Measurements from ENCODE around the gene MAP7. TPM values are rescaled to one million over a fixed set of nuclear protein-coding genes. Genes with fewer than 3 reads are reported as not detected.
"Not testable (repeated sequence)": the region's sequence is repeated elsewhere in the genome, so short reads cannot be mapped to it uniquely, and the experiment has no call there.

The MAP7 gene
- total RNA-seq, 1 experiment from 2014 or later, result 60.7 TPM

DNA sequence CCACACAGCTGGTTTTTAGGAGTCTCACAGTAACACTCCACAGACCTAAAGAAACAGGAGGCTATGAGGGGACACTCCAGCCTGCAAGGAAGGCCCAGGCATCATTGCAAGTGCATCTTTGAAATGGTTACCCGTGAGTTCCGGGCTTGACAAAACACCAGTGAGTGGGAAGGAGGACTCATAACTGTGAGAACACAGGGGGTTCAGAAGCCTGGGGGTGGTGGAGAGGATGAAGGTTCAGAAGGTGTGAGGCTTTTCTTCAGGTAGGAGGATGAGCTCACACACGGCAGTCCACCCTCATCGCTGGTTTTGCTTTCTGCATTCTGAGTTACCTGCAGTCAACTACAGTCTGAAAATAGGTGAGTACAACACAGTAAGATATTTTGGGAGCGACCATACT is 39.9 kb downstream of the MAP7 start:
- DNase-seq (ENCODE audit: extremely low read depth, low read depth), result no peak

DNA sequence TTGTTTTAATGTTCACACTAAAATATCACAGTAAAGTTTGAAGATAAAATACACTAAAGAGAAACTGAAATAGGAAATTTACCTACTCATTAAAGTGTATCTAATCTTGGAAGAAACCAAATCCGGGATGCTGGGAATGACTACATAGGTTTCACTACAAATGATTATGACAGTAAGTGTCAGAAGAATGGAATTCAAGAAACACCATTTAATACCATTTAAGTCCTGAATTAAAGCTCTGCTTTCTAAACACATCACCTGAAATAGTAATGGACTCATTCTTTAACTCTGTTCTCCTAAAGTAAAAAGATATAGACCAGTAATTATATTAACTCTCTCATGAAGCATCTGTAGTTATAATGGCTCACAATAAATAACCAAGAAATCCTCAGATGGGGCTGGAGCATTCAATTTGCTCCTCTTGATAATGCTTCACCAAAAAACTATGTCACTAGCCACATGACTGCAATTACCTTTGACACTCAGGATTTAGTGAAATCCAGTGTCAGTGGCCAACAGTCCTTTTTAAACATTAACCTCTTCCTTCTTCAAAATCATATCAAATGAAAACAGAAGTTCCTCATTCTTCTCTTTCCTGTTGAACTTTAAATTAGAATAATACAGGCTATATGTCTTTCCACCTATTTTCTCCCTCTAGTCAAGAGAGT is 41.4 kb downstream of the MAP7 start:
- no peak for DNase-seq (ENCODE audit: extremely low read depth, low read depth)

DNA sequence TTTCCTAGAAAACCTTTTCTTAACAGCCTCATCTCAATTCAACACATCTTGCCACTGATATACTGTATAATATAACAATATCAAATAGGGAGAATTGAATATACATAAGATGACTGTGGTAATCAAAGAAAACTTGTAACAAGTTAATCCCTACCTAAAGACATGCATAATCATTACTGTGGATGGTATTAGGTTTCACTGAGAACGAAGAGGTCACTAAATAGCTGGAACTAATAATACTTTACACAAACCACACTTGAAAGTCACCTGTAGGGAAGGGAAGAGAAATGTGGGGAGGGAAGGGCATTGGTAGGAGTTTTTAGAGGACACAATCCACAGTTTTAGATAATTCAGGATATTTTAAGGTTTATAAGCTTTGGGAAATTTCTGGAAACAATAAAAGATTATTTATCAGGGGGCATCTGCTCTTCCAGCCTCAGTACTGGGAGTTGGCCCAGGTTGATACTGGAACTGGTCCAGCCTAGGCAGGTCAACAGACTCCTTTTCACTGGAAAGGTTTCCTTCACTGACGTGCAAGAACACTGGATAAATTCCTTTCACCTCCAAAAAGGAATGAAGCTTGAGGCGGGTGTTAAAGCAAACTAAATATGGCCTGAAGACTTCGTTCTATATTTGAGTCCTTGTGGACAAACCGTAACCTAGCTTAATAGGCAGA is 44.0 kb downstream of the MAP7 start:
- no peak for DNase-seq (ENCODE audit: extremely low read depth, low read depth)

DNA sequence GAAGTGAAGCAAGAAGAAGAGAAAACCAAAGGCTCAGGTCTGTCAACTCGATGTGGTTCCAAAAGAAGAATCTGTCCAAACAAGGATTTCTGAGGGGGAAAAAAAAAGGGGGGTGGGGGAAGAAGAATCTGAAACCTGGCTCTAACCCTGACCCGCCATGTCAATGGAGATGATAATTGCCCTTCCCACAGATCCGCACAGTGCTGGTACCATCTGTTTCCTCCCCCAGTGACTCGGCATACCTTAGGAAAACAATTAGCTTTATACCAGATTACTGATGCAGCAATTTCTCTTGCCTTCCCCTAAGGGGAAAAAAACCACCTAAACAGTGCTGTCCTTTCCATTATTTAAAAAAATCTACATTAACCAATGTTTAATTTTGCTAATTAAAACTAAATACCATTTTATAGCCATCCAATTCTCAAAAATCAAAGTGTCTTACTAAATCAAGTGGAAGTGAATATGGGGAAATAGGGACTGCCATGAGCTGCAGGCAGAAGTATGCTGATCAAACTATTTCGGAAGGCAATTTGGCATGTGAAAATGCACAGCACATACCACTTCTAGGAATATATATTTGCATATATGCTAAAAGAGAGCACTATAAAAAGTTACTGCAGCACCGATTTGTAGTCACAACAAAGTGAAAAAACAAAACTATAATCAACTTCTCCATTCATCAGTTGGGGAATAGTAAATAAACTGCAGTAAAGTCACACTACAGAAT is 46.8 kb downstream of the MAP7 start:
- no peak for DNase-seq (ENCODE audit: extremely low read depth, low read depth)

DNA sequence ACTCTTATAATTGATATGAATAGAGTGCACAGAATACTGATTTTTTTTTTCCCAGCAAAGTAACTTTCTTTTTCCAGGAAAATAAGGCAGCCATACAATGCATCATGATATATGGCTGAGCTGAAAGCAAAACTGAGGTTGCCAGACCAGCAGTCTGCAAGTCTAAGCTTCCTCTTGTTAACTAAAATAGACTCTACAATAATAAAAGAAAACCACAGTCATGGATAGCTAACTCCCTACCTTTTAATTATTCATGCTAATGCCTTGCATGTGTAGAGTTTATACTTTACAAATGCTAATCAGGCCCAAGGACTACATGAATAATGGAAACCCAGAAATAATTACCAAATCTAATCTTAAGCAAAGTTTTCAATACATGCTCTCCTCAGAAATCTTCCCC is 47.4 kb downstream of the MAP7 start:
- no peak for DNase-seq (ENCODE audit: extremely low read depth, low read depth)

DNA sequence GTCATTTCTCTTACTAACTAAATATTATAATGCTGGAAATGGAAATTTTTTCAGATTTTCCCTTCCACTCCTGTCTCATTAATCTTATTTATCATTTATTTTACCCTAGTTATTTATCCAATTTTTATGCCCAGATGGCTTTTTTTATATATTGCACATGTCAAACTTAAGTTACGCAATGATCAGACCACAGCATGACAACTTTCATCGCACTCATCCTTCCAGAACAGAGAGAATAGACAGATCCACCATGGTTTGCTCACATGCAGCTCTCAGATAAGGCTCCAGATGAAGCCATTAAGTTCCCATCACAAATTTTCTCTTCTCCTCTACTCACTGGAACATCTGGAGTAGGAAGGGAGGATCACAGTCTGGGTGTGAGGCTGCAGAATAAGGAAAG is 48.7 kb downstream of the MAP7 start:
- no peak for DNase-seq (ENCODE audit: extremely low read depth, low read depth)

DNA sequence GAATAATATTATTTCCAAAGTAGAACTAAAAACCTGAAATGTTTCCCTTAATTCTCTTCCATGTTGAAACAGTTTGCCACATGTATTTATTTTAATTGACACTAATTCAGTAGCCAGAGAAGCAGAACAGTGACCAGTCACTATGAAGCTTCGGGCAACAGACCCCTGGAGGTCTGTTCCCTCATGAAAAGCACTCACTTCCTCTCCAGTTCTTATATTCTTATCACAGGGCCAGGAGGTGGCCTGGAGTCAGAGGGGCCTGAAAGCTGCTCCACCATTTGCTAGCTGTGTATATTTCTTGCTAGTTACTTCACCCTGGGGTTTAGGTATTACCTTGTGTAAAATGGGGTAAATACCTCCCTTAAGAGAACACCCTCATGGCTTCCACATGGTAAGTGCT is 49.1 kb downstream of the MAP7 start:
- no peak for DNase-seq (ENCODE audit: extremely low read depth, low read depth)

DNA sequence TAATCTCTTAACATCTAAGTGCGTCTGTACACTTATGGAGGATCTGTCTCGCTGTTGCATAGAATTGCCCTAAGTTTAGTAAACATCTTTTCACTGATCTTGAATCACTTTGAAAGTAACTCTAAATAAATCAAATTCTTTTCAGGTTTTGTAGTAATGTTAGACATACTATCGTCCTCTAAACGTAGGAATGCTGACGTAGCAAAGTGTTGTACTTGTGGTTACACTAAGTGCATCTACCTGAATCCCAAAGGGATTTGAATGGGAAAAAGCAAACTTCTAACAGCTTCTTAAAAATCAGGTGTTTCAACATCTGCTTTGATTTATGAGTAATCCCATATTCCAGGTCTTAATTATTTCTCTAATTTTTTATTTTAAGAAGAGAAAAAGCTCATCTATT is 49.8 kb downstream of the MAP7 start:
- no peak for DNase-seq (ENCODE audit: extremely low read depth, low read depth)

DNA sequence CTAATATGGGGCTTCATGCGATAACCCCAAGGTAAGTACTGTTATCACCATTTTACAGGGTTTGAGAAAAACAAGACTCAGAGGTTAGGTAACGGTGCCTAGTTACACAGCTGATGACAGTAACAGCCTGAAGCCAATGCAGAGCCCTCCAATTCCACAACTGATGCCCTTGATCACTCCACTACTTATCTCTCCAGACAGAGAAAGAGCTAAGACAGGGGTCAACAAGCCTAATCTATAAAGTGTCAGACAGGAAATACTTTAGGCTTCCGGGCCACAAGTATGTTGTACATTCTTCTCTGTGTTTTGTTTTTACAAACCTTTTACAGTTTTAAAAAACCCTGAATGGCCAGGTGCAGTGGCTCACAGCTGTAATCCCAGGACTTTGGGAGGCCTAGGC is 50.9 kb downstream of the MAP7 start:
- DNase-seq (ENCODE audit: extremely low read depth, low read depth), result no peak

DNA sequence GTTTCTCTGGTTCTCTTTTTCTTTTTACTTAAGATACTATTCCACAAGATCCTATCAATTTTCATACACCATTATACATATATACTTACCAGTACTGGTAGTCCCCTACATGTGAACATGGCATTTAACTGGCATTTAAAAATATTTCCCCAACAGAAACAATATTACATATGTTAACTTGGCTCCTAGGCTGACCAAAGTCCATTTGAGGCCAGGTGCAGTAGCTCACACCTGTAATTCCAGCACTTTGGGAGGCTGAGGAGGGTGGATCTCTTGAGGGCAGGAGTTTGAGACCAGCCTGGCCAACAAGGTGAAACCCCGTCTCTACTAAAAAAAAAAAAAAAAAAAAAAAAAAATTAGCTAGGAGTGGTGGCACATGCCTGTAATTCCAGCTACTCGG is 53.8 kb downstream of the MAP7 start:
- not testable (repeated sequence) for DNase-seq (ENCODE audit: extremely low read depth, low read depth)

DNA sequence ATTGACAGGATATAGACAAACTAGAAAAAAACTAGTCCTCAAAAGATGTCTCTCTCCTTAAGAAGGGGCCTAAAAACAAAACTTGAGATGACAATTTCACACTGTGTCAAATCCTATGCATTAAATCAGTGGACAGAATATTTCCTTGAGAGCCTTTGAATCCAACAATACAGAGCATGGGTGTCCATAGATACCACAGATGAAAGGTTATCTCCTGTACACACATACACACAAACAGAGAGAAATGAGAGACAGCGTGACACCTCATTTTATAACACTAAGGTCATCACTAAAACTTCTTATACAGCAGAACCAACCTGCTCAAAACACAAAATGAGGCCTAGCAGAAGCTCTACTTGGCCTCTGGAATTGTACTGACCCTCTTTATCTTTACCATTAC is 55.5 kb downstream of the MAP7 start:
- no peak for DNase-seq (ENCODE audit: extremely low read depth, low read depth)

DNA sequence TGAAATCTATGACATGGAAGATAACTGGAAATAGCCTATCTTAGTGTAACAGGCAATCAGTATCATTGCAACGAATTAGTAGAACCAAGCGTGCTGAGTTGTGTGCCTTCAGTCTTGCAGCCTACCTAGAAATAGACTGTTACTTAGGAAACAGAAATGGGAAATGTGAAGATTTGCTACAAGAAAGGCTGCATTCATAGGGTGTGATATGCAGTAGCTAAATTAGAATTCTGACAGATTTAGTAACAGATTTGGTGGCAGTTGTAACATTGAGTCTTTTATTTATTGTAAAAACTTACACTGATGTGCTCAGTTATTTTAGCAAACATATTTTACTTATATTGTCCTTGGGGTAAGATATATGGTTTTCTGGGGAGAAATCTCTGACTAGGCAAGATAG is 56.2 kb downstream of the MAP7 start:
- no peak for DNase-seq (ENCODE audit: extremely low read depth, low read depth)

DNA sequence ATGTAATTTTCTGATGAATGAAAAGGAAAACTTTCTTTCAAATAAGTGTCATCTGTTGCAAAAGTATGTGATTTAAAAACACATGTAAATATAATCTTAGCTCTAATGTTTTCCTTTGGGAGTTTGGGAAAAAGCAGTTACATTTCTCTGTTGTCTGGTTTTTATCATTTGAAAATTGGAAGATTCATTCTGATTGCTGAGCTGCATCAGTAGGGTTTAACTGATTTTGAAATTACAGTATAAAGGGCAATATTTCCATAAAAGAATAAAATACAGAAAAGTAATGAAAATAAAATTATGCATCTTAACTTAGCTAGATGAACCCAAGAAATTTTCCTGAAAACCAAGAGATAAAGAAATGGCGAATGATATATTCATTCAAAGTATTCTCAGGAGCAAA is 57.8 kb downstream of the MAP7 start:
- DNase-seq (ENCODE audit: extremely low read depth, low read depth), result no peak

DNA sequence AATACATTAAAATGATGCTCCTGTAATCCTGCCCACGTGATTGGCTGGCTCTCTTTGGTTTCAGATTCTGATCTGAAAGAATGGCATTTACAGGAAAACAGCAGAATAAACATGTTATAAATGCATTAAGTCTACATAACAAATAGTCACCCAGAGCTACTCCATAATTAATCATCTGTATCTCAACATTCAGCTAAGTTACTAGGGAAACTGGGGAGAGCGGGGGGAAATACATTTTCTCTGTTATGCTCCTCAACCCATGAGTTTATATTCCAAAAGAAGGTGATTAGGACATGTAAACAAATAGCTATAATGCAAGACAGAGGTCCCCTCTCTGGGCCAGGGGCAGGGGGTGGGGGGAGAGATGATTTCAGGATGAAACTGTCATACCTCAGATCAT is 58.5 kb downstream of the MAP7 start:
- DNase-seq (ENCODE audit: extremely low read depth, low read depth), result no peak

DNA sequence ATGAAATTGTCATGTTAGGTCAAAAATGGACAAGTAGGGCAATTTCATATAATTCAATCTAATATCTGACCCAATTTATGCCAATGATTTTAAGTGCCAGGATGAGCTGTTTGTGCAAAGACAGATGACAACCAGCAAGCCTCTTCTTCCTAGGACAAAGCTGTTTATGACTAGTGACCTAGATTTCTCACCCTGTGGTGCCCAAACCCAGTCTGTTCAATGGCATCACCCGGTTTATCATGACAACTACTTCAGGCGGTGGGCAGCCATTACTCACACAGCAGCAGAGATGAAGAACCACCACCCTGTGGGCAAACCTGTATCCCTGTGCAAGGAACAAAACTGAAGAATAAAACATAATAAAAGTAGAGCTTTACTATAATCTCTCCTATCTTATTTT is 59.0 kb downstream of the MAP7 start:
- no peak for DNase-seq (ENCODE audit: extremely low read depth, low read depth)

DNA sequence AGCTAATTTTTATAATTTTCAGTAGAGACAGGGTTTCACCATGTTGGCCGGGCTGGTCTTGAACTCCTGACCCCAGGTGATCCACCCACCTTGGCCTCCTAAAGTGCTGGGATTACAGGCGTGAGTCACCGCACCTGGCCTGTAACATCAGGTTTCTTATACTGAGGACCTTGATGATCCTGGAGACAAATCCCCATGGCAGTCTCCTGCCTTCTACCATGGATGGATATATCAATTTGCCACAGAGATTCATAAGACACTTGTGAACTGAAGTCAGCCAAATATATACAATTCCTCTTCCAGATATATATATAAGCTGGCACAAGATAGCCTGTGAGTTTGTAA is 60.6 kb downstream of the MAP7 start:
- not testable (repeated sequence) for DNase-seq (ENCODE audit: extremely low read depth, low read depth)

DNA sequence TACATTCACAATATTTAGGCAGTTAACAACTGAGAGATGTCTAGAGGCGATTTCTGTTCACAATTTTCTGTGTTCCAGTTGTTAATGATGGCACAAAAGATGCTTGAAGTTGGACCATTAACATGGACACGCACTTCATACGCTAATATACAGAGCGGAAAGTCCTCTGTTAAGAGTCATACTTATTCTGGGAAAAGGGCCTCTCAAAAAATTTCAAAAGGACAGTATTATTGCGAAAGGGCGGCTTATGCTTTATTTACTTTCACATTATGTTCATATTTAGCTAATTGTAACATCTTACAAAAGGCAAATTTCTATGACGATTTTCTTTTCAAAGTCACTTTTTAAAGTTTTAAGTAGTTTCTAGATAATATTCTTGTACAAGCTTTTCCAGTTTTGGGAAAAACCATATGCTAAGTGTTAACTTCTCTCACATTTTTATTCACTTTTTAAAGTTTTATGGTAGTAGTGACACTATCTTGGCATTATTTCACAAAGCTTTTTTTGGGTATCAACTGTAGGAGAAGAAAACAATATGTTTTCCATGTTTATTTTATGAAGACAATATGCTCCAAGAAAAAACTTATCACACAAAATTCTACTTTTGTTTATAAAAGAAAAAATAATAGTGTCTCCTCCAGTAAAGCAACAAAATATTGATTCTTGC is 62.3 kb downstream of the MAP7 start:
- no peak for DNase-seq (ENCODE audit: extremely low read depth, low read depth)

DNA sequence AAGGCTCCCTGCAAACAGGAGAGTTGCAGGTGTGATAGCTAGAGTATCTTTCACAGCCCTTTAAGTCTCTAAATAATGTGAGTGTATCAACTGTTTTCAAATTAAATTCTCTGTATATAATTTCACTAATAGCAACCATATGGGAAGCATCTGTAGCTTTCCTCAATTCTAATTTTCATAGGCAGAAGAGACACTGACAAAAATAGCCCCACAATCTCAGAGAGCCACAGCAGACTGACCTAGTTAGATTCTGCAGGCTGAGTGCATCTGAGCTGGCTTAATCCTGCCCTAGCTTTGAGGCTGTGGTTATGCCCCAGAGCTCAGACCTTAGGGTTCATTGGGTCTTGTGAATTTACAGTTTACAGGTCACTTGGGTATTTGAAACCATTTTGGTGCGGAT is 63.9 kb downstream of the MAP7 start:
- no peak for DNase-seq (ENCODE audit: extremely low read depth, low read depth)

DNA sequence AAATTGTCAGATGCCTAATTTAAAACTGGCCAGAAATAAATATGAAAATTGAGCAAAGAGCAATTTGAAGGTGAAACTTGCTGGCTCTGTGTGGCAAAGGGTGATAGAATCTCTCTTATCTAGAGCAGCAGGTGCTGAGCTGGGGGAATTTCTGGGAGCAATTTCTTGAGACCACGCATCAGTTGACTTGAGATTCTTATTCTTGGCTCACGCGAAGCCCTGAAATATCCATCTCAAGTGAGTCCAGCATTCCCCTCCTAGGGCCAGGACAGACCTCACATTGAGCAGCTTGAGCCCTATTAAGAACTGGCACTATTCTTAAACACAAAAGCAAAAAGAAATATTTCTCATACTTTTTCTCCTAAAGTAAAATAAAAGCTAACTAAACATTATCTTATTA is 66.3 kb downstream of the MAP7 start:
- no peak for DNase-seq (ENCODE audit: extremely low read depth, low read depth)

DNA sequence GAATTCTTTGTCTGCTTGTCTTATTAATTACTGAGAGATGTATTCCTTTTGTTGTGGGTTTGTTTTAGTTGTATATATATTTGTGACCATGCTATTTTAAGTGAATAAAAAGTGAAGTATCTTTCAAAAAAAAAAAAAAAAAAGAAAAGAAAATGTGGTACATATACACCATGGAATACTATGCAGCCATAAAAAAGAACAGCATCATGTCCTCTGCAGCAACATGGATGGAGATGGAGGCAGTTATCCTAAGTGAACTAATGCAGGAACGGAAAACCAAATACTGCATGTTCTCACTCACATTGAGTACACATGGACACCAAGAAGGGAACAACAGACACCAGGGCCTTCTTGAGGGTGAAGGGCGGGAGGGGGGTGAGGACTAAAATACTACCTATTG is 67.2 kb downstream of the MAP7 start:
- not testable (repeated sequence) for DNase-seq (ENCODE audit: extremely low read depth, low read depth)

DNA sequence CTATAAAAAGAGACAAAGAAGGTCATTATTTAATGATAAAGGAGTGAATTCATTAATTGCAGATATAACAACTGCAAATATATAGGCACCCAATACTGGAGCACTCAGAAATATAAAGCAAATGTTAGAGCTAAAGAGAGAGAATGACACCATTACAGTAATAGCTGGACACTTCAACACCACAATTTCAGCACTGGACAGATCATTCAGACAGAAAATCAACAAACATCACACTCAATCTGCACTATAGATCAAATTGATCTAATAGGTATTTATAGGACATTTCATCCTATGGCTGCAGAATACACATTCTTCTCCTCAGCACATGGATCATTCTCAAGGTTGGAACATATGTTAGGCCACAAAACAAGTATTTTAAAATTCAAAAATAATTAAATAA is 72.7 kb downstream of the MAP7 start:
- no peak for DNase-seq (ENCODE audit: extremely low read depth, low read depth)

DNA sequence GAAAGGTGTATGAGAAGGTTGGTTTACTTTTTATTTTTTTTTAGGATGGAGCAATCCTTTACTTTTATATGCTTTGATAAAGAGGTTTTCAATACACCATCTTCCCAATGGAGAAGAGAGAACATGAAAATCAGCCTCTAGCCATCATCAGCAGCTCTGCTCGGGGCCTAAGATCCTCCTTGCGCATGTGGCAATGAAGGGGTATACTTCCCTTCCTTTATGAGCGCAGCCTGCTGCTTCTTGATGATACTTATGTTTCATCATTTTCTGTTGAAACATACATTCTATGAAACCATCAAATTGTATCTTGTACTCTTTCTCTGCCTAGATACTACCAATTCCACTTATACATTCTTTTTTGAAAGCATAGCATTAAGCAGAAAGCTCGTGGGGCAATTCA is 74.5 kb downstream of the MAP7 start:
- DNase-seq (ENCODE audit: extremely low read depth, low read depth), result no peak
